ENCODE measurements around the gene LDLRAD4.

The LDLRAD4 gene

GRCh38 chr18:13399511-13399910, 181.0 kb downstream of the LDLRAD4 start:
- TF ChIP-seq CTCF (IDR thresholded peaks at IDR 0.05; ENCODE audit: extremely low read depth, missing control alignments): no peak
- no peak for DNase-seq (ENCODE audit: low spot score)

- TF ChIP-seq CTCF (IDR thresholded peaks at IDR 0.05; ENCODE audit: extremely low read depth, missing control alignments): no peak
- no peak for DNase-seq (ENCODE audit: low spot score)
Measured at GRCh38 chr18:13400636-13401315, 182.2 kb downstream of the LDLRAD4 start.

- DNase-seq (ENCODE audit: low spot score): no peak
Measured at GRCh38 chr18:13401404-13401803, 182.8 kb downstream of the LDLRAD4 start.

GRCh38 chr18:13401826-13402225, 183.3 kb downstream of the LDLRAD4 start:
- no peak for TF ChIP-seq CTCF (IDR thresholded peaks at IDR 0.05; ENCODE audit: extremely low read depth, missing control alignments)
- DNase-seq (ENCODE audit: low spot score): no peak

More at GRCh38 chr18:13401404-13401803, 182.8 kb downstream of the LDLRAD4 start:
- no peak for TF ChIP-seq CTCF (IDR thresholded peaks at IDR 0.05; ENCODE audit: extremely low read depth, missing control alignments)

GRCh38 chr18:13403786-13404549, 185.4 kb downstream of the LDLRAD4 start:
- no peak for TF ChIP-seq CTCF (IDR thresholded peaks at IDR 0.05; ENCODE audit: extremely low read depth, missing control alignments)
- DNase-seq (ENCODE audit: low spot score): no peak

GRCh38 chr18:13405305-13406038, 186.9 kb downstream of the LDLRAD4 start:
- DNase-seq (ENCODE audit: low spot score): no peak
- TF ChIP-seq CTCF (IDR thresholded peaks at IDR 0.05; ENCODE audit: extremely low read depth, missing control alignments): no peak

Measured in GM20000 (cell line).